KOPT-K1 (cell line): ENCODE data around the gene KMT5C.

Experiments
- H3K27ac ChIP-seq: fragments of 200-600 bp; sonication (generic); 2 replicates; pipeline ENCODE4 v1.5.1; 2016; ENCODE audit warnings: antibody characterized with exemption, mild to moderate bottlenecking, low read depth, low read length; ENCODE audit not compliant: poor library complexity, severe bottlenecking
- H3K36me3 ChIP-seq: fragments of 200-600 bp; sonication (generic); 2 replicates; pipeline ENCODE4 v1.5.1; 2017; ENCODE audit warnings: antibody characterized with exemption, mild to moderate bottlenecking, low read length, moderate library complexity; ENCODE audit not compliant: insufficient read depth
- H3K9me3 ChIP-seq: fragments of 200-600 bp; sonication (generic); 2 replicates; pipeline ENCODE4 v1.5.1; 2017; ENCODE audit warnings: antibody characterized with exemption, low read length, mild to moderate bottlenecking; ENCODE audit not compliant: insufficient read depth, poor library complexity, severe bottlenecking

The KMT5C gene

DNA sequence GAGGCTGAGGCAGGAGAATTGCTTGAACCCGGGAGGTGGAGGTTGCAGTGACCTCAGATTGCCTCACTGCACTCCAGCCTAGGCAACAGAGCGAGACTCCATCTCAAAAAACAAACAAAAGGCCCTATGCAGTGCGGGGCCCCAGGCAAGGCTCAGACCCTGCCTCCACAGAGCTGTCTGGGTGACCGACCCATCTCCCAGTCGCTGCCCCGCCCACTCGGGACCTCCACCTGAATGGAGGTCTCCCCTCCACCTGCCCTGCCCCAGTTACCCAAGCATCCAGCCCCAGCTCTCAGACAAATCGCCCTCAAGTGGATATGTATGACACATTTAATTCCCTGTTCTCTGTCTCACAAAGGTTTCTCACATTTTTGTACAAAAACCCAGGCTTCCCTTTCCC, 25.6 kb downstream of the KMT5C start:
- Histone ChIP-seq H3K9me3 (no peaks in the 10 kb centered on the region), H3K36me3 (no peaks in the 10 kb centered on the region), H3K27ac (no peak overlapping the region)

DNA sequence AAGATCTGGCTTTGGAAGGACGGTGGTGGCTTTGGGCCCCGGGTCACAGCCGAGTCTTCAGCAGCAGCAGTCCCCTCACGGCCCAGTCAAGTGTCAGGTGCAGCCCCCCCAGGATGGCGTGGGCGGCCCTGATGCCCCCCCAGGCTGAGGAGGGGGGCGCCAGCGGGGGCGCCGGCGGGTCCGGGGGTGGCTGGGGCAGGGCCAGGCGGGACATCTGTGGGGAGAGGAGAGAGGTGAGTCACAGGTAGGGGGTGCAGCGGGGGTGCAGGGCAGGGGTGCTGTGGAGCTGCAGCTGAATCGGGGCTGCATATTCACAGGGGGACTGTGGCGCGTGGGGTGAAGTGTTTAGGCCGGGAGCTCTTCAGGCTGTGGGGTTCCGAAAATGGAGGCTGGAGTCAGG, 26.3 kb downstream of the KMT5C start:
- Histone ChIP-seq H3K27ac (no peak overlapping the region), H3K36me3 (no peaks in the 10 kb centered on the region), H3K9me3 (no peaks in the 10 kb centered on the region)

DNA sequence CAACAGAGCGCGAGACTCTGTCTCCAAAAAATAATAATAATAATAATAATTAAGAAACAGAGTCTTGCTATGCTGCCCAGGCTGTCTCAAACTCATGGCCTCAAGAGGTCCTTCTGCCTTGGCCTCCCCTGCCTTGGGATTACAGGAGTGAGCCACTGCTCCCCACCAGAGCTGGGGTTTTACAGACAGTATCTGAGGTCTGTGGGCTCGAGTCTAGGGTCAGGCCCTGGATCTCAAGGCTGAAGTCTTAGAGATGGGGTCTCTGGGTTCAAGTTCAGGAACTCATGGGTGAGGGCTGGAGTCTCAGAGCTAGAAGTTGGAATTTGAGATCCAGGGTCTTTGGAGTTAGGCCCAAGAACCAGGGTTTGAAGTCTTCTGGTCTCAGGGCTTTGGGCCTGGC, 27.1 kb downstream of the KMT5C start:
- Histone ChIP-seq H3K9me3 (no peaks in the 10 kb centered on the region), H3K36me3 (no peaks in the 10 kb centered on the region), H3K27ac (no peak overlapping the region)

DNA sequence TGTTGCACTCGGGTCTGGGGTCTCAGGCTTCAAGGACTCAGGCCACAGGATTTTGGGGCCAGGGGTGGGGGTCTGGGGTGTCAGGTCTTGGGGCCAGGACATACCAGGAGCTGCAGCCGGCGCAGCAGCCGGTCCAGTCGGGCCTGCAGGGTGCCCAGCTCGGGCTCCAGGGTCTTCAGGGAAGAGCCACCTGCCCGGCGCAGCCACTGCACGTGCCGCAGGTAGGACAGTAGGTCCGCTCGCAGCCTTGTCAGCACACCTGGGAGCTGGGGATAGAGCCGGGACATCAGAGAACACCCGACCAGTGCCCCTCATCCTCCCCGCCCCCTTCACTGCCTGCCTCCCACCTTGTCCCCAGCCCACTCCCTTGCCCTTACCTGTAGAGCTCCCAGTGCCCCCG, 28.4 kb downstream of the KMT5C start:
- no peaks in the 10 kb centered on the region for H3K36me3 ChIP-seq
- no peaks in the 10 kb centered on the region for H3K9me3 ChIP-seq
- H3K27ac ChIP-seq, result no peak overlapping the region

DNA sequence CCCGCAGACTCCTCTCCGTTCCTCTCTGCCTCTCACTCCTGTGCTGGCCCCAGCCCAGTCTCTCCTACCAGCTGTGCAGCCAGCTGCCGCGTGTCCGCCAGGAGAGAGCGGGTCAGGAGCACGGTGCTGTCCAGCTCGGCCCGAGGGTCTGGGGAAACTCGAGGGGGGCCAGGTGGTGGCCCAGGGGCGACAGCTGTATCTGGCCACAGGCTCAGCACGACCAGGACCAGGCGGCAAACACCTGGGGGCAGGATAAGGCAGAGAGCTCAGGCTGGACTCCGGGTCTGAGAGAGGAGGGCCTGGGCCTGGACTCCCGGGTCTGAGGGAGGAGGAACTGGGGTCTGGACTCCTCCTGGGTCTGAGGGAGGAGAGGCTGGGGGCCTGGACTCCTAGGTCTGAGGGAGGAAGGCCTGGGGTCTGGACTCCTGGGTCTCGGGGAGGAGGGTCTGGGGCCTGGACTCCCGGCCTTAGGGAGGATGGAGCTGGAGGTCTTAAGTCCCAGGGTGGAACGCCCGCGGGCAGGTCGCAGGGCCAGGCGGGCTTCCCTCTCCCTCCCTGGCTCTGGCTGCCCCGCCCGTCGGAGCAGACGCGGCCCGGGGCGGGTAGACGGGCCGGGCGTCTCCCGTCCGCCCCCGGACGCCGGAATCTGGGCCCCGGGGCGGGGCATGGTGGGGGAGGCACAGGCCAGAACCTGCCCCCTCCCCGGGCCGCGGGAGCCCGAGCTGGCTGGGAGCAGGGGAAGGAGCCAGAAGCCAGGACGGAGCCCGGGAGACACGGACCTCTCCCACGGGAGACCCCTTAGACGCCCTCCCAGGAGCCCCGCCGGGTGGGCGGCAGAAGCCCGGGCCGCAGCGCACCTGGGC, 29.3 kb downstream of the KMT5C start:
- Histone ChIP-seq H3K27ac (no peak overlapping the region), H3K9me3 (no peaks in the 10 kb centered on the region), H3K36me3 (no peaks in the 10 kb centered on the region)

DNA sequence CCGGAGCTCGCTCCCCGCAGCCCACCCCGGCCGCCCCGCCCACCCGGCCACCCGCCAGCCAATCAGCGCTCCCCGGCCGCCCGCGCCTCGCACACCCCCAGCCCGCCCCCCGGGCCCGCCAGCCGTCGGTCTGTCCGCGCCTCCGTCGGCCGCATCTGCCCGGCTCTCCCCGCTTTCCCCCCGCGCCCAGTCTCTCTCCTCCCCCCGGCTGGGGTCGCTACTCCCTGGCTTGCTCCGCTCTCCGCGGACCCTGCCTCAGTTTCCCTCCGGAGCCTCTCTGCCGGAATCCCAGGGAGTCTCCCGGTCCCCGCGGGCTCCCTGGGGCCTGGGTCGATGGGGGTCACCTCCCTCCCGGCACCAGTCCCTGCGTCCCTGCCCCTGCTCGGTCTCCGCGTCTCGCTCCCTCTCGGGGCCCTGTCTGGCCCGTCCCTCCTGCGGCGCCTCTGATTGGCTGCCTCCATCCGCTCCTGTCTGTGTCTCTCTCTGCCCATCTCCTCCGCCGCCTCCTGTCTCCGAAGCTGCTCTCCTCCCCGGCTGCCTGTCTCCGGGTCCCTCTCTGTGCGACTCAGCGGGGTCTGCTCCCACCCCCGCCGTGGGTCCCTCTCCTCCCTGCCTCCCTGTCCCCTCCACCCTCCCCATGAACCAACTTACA, 30.1 kb downstream of the KMT5C start:
- Histone ChIP-seq H3K36me3 (no peaks in the 10 kb centered on the region), H3K27ac (no peak overlapping the region), H3K9me3 (no peaks in the 10 kb centered on the region)

DNA sequence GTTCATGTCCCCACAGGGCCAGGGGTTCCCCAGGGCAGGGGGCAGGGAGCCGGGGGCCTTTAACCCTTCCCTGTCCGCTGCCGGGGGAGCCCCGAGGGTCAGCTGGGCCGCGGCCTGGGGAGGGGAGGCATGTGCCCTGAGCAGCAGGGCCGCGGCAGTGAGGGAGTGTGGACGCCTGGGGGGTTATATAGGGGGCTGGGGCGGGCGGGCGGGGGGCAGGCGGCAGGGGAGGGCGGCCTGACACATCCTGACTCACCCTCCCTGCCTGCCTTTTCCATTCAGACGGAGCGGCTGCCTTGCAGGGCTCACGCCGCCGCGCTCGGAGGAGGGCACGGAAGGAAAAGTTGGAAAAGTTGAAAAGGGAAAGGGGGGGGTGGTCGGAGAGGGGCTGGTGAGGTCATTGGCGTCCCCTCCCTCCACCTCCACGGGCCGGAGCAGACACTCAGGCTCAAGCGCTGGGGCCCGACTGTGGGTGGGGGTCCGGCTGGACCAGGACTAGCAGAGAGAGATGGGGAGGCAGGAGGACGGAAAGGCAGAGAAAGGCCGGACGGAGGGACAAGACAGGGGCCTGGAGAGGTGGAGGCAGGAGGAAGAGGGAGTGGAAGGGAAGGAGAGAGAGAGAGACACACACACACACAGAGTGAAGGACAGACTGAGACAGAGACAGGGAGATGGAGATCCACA, 30.8 kb downstream of the KMT5C start, which contains the start of gene IL11:
Gene IL11 (minus strand): TSS at position 159 of the 684 bp plus-strand sequence. CDS start 153 bp downstream, at position 6.
- H3K27ac ChIP-seq, result no peak within 1 kb of the TSS

DNA sequence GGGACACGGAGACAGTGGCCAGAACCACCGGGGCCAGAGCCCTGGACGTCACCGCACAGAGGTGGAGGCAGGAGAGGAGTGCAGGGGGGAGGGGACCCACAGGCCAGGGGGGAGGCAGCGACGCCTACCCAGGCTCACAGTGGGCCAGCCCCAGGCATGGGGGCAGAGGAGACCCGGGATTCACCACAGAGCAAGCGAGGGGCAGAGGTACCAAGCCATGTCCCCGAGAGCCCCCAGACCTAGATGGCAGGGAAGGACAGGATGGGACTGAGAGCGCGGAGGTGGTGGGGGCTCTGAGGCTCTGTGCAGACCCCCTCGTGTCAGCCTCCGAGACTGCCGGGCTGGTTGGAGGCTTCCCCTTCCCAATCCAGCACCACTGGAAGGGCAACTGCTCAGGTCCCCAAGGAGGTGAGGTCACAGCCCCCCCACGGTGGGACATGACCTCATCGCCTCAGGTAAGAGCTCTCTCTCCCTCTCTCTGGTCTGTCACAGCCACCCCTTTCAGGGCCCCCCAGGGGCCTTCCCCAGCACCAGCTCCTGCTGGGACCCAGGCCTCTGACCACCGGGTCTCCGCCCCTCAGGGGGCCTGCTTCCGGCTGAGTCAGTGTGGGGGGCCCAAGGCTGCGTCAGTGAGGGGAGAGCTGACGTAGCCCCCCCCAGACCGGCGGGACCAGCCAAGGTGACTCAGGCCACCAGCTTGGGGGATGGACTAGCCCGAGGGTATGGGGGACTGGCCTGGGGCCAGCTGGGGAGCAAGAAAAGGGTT, 32.8 kb downstream of the KMT5C start:
- H3K27ac ChIP-seq, result no peak overlapping the region
- no peaks in the 10 kb centered on the region for H3K9me3 ChIP-seq
- H3K36me3 ChIP-seq, result no peaks in the 10 kb centered on the region

More for the DNA sequence above, 30.8 kb downstream of the KMT5C start, which contains the start of gene IL11:
- H3K36me3 ChIP-seq, result no peaks in the 10 kb centered on the region
- H3K9me3 ChIP-seq, result no peaks in the 10 kb centered on the region

DNA sequence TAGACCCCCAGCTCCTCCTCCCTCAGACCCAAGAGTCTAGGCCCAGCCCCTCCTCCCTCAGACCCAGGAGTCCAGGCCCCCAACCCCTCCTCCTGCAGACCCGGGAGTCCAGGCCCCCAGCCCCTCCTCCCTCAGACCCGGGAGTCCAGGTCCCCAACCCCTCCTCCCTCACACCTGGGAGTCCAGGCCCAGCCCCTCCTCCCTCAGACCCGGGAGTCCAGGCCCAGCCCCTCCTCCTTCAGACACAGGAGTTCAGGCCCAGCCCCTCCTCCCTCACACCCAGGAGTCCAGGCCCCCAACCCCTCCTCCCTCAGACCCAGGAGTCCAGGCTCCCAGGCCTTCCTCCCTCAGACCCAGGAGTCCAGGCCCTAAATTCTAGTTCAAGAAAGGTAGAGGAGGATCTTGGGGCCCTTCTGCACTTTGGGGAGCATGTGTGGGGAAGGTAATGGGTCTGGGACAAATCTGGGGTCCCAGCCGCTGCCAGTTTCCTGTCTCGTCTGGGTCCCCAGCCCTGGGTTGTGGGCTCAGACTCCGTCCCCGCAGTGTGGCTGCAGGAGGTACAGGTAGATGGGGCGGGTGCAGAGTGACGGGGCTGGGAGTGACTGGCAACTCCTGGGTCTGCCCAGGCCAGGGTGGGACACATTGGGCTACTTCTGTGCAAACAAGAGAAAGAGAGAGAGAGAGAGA, 33.8 kb downstream of the KMT5C start:
- Histone ChIP-seq H3K27ac (no peak overlapping the region), H3K9me3 (no peaks in the 10 kb centered on the region)

DNA sequence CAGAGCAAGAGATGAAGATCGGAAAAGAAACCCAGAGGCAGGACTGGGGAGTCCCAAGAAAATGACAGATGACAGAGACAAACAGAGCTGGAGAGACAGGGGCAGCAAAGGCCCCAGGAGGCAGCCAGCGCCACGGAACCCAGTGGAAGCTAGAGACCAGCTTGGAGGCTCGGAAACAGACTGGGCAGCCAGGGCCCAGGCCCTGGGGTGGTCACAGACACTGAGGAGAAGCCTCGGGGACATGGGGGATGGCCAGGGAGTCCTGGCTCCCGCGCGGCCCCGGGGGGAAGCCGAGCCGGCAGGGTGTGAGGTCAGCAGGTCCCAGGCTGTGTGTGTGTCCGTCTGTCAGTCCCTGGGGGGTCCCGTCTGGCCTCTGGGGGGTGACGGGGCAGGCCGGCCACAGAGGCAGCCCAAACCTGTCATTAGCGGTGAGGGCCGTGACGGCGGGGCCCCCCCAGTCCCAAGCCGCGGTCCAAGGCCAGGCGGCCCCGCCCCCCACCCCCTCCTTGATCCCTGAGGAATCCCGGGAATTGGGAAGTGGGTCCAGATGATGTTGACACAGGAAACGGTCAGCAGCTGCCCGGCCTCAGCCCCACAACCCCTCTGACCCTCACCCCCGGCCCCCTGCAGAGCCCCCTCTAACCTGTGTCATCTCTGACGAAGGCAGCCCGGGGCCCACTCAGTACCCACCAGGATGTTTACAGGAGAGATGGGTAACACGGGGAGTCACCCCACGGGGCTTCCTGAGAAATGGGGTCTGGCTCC, 34.5 kb downstream of the KMT5C start:
- H3K9me3 ChIP-seq, result no peaks in the 10 kb centered on the region
- no peak overlapping the region for H3K27ac ChIP-seq
- no peaks in the 10 kb centered on the region for H3K36me3 ChIP-seq

More for the DNA sequence above, 33.8 kb downstream of the KMT5C start:
- H3K36me3 ChIP-seq, result no peaks in the 10 kb centered on the region

DNA sequence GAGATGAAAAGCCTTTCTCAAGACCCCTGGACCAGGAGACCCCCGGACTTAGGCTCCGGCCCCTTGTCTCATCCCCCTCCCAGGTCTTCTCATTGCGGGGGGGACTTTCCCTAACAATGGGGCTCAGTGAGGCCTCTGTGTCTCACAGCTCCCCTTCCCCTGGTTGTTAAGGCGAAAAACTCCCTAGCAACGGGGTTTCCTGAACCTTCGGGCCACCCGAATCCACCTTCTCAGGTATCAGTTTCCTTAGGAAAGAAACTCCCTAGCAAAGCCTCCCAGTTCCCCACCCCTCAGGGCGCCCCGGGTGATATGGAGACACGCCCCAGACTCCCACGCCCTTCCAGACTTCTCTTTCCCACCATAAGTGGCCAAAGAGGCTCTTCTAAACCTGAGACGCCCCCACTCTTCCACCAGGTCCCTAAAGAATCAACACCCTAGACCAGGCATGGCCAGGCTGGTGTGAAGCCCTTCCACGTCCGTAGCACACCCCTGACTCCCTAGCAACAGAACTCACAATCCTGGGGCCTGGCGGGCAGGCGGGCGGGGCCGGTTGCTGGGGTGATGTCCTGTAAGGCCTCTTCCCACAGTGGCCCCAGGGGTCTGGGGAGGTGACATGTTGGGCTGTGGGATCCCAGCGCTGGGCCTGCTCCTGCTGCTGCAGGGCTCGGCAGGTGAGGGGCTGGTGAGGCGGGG, 36.7 kb downstream of the KMT5C start, which contains the start of gene TMEM190:
Gene TMEM190 (plus strand): TSS at position 586 of the 693 bp plus-strand sequence. CDS start 28 bp downstream, at position 614.
- no peaks in the 10 kb centered on the region for H3K9me3 ChIP-seq
- no peak within 1 kb of the TSS for H3K27ac ChIP-seq
- H3K36me3 ChIP-seq, result no peaks in the 10 kb centered on the region

DNA sequence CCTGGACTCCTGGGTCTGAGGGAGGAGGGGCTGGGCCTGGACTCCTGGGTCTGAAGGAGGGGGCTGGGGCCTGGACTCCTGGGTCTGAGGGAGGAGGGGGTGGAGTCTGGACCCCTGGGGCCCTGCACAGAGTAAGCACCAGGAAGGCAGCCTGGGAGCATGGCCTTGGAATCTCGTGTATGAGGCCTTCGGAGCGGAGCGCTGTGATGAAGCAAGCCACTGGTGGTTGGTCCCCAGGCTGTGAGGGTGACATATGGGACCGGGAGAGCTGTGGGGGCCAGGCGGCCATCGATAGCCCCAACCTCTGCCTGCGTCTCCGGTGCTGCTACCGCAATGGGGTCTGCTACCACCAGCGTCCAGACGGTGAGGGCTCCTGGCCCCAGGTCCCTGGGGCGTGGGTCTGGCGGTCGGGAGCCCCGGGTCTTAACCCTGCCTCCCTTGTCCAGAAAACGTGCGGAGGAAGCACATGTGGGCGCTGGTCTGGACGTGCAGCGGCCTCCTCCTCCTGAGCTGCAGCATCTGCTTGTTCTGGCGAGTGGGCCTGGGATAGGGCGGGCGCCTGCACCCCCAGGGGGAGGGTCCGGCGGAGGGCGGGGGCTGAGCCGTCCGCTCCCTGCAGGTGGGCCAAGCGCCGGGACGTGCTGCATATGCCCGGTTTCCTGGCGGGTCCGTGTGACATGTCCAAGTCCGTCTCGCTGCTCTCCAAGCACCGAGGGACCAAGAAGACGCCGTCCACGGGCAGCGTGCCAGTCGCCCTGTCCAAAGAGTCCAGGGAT, 37.9 kb downstream of the KMT5C start:
- no peak overlapping the region for H3K27ac ChIP-seq
- no peaks in the 10 kb centered on the region for H3K36me3 ChIP-seq
- H3K9me3 ChIP-seq, result no peaks in the 10 kb centered on the region
